Astrocyte of the cerebellum (primary cell): ENCODE measurements around the gene GPR143.

Experiments
- DNase-seq: peaks from one replicate; pipeline ENCODE4 v3.0.0-alpha.2; 2011; ENCODE audit warnings: low read depth
- H3K4me3 ChIP-seq: 2 replicates; pipeline ENCODE4 v1.5.1; 2011; ENCODE audit warnings: mild to moderate bottlenecking, low read depth, low read length, moderate library complexity
- CTCF ChIP-seq: IDR thresholded peaks from 2 replicates; pipeline ENCODE4 v1.5.1; 2012; ENCODE audit warnings: low read length, low read depth, moderate library complexity, mild to moderate bottlenecking; ENCODE audit errors: missing control alignments
- in situ Hi-C: cut with HindIII; loops from 2 replicates; pipeline ENCODE4 v1.10.0; 2017; ENCODE audit warnings: low sequenced_read_pairs

Gene GPR143

GRCh38 chrX:9710332-9710731 lies 55.3 kb downstream of the GPR143 start:
- in situ Hi-C loops, result no loop called here
- DNase-seq, result no peak
- no peak for TF ChIP-seq CTCF
- H3K4me3 ChIP-seq, result no peak overlapping the region

- peak; percentile 72 for TF ChIP-seq CTCF
- DNase-seq, result peak; percentile 26
- H3K4me3 ChIP-seq, result no peak overlapping the region
- in situ Hi-C loops, result no loop called here
Observed at GRCh38 chrX:9708923-9709553, 56.6 kb downstream of the GPR143 start.

- in situ Hi-C loops, result no loop called here
- DNase-seq, result no peak
- H3K4me3 ChIP-seq, result no peak overlapping the region
- no peak for TF ChIP-seq CTCF
Observed at GRCh38 chrX:9708086-9708485, 57.6 kb downstream of the GPR143 start.

- DNase-seq, result no peak
- in situ Hi-C loops, result no loop called here
Observed at GRCh38 chrX:9707306-9708033, 58.2 kb downstream of the GPR143 start.

GRCh38 chrX:9706421-9706820 lies 59.2 kb downstream of the GPR143 start:
- no peak for TF ChIP-seq CTCF
- H3K4me3 ChIP-seq, result no peak overlapping the region
- in situ Hi-C loops, result no loop called here
- no peak for DNase-seq

More at GRCh38 chrX:9707306-9708033, 58.2 kb downstream of the GPR143 start:
- TF ChIP-seq CTCF, result no peak
- H3K4me3 ChIP-seq, result no peak overlapping the region

- TF ChIP-seq CTCF, result no peak
- no peak overlapping the region for H3K4me3 ChIP-seq
- in situ Hi-C loops, result no loop called here
- no peak for DNase-seq
Observed at GRCh38 chrX:9704876-9705465, 60.7 kb downstream of the GPR143 start.
